HL-60 (cell line): ENCODE measurements around the gene NIP7.

Source experiments
- CTCF ChIP-seq: IDR thresholded peaks from one replicate; pipeline ENCODE4 v1.5.1; 2011; ENCODE audit warnings: low read length, control low read depth, inconsistent platforms; ENCODE audit not compliant: insufficient read depth
- GABPA ChIP-seq: IDR thresholded peaks from 2 replicates; pipeline ENCODE4 v1.6.1; 2012; ENCODE audit warnings: low read depth
- POLR2AphosphoS5 ChIP-seq: IDR thresholded peaks from 2 replicates; pipeline ENCODE4 v1.6.1; 2012; ENCODE audit warnings: low read depth
- SPI1 ChIP-seq: IDR thresholded peaks from 2 replicates; pipeline ENCODE4 v1.6.1; 2012; ENCODE audit warnings: low read depth, mild to moderate bottlenecking, borderline replicate concordance
- TF ChIP-seq, protein P1 (sequence below): IDR thresholded peaks from 2 replicates; pipeline ENCODE4 v1.6.1; 2012; ENCODE audit warnings: low read depth; ENCODE audit not compliant: insufficient replicate concordance

DNA sequence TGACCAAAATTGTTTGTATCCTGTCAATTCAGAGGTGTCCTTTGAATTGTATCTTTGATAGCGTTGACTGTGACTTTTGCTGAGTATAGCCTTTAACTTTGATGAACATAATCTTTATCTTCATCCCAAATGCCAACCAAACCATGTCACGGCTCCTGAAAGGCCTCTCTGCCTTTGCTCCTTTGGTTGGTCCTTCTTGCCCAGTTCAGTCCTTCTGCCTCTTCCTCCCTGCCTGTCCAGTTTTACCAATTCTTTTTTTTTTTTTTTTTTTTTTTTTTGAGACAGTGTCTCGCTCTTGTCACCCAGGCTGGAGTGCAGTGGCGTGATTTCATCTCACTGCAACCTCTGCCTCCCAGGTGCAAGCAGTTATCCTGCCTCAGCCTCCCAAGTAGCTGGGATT, 41.3 kb upstream of the NIP7 start:
- no peak for TF ChIP-seq CTCF
- no peak for TF ChIP-seq GABPA
- TF ChIP-seq POLR2AphosphoS5, result no peak
- TF ChIP-seq, protein P1, sequence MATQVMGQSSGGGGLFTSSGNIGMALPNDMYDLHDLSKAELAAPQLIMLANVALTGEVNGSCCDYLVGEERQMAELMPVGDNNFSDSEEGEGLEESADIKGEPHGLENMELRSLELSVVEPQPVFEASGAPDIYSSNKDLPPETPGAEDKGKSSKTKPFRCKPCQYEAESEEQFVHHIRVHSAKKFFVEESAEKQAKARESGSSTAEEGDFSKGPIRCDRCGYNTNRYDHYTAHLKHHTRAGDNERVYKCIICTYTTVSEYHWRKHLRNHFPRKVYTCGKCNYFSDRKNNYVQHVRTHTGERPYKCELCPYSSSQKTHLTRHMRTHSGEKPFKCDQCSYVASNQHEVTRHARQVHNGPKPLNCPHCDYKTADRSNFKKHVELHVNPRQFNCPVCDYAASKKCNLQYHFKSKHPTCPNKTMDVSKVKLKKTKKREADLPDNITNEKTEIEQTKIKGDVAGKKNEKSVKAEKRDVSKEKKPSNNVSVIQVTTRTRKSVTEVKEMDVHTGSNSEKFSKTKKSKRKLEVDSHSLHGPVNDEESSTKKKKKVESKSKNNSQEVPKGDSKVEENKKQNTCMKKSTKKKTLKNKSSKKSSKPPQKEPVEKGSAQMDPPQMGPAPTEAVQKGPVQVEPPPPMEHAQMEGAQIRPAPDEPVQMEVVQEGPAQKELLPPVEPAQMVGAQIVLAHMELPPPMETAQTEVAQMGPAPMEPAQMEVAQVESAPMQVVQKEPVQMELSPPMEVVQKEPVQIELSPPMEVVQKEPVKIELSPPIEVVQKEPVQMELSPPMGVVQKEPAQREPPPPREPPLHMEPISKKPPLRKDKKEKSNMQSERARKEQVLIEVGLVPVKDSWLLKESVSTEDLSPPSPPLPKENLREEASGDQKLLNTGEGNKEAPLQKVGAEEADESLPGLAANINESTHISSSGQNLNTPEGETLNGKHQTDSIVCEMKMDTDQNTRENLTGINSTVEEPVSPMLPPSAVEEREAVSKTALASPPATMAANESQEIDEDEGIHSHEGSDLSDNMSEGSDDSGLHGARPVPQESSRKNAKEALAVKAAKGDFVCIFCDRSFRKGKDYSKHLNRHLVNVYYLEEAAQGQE, result no peak
- no peak for TF ChIP-seq SPI1
